Thyroid gland (tissue), 4 donors: ENCODE data around the gene ASIC2.

Experiments used
- POLR2A ChIP-seq, 2 donors: fragments of 450-650 bp; IDR thresholded peaks; one replicate each; pipeline ENCODE4 v1.6.1; 2017; ENCODE audit warnings: antibody characterized with exemption in 2 of 2, mild to moderate bottlenecking in 2 of 2, moderate library complexity in 1 of 2
- TF ChIP-seq, protein P1 (sequence below), 6 experiments: fragments of 200-600 bp in 3 of 6; fragments of 450-650 bp in 3 of 6; sonication (generic) in 3 of 6; IDR thresholded peaks; one replicate each; pipeline ENCODE4 v1.5.1; 2016 to 2019; ENCODE audit warnings: antibody characterized with exemption in 6 of 6, mild to moderate bottlenecking in 2 of 6, inconsistent platforms in 1 of 6, moderate library complexity in 1 of 6

DNA sequence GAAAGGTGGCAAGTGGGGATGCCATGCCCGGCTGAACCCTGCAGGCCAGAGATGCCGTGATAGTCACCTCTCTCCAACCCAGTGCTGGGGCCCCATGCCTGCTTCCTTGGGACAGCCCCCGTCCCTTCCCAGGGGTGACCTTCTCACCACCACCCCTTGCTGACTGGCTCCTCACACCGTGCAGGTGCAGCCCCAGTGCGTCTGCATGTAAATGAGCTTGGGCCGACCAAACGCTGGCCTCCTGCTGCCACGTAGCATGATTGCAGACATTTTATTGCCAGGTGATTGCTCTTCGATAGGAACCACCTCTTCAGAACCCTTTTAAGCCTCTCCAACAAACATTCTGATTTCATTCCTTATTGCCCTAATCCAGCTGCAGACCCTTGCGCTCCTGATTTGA is 32.5 kb downstream of the ASIC2 start:
- TF ChIP-seq, protein P1, sequence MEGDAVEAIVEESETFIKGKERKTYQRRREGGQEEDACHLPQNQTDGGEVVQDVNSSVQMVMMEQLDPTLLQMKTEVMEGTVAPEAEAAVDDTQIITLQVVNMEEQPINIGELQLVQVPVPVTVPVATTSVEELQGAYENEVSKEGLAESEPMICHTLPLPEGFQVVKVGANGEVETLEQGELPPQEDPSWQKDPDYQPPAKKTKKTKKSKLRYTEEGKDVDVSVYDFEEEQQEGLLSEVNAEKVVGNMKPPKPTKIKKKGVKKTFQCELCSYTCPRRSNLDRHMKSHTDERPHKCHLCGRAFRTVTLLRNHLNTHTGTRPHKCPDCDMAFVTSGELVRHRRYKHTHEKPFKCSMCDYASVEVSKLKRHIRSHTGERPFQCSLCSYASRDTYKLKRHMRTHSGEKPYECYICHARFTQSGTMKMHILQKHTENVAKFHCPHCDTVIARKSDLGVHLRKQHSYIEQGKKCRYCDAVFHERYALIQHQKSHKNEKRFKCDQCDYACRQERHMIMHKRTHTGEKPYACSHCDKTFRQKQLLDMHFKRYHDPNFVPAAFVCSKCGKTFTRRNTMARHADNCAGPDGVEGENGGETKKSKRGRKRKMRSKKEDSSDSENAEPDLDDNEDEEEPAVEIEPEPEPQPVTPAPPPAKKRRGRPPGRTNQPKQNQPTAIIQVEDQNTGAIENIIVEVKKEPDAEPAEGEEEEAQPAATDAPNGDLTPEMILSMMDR (IDR thresholded peaks at IDR 0.05), result no peak
- TF ChIP-seq POLR2A (IDR thresholded peaks at IDR 0.05), result no peak
